NT2/D1 (cell line): Measurements from ENCODE around the gene ACOX1.

Experiments
- DNase-seq: peaks from one replicate; pipeline ENCODE4 v3.0.0-alpha.2; 2011; ENCODE audit warnings: low read depth, low spot score
- H3K27me3 ChIP-seq: 2 replicates; pipeline ENCODE4 v1.6.0; 2011; ENCODE audit warnings: mild to moderate bottlenecking; ENCODE audit not compliant: insufficient read length, insufficient read depth
- H3K36me3 ChIP-seq: 2 replicates; pipeline ENCODE4 v1.6.1; 2011; ENCODE audit warnings: mild to moderate bottlenecking, low read length, mixed read lengths; ENCODE audit not compliant: insufficient read depth, insufficient read length
- H3K4me1 ChIP-seq: 2 replicates; pipeline ENCODE4 v1.5.1; 2011; ENCODE audit not compliant: insufficient read depth, insufficient read length
- H3K4me3 ChIP-seq: 2 replicates; pipeline ENCODE4 v1.5.1; 2011; ENCODE audit warnings: low read depth; ENCODE audit not compliant: insufficient read length
- H3K9ac ChIP-seq: 2 replicates; pipeline ENCODE4 v1.6.0; 2011; ENCODE audit warnings: low read depth; ENCODE audit not compliant: insufficient read length
- H3K9me3 ChIP-seq: 2 replicates; pipeline ENCODE4 v1.5.1; 2011; ENCODE audit warnings: mild to moderate bottlenecking, low read length; ENCODE audit not compliant: insufficient read depth
- SUZ12 ChIP-seq: IDR thresholded peaks from 2 replicates; pipeline ENCODE4 v1.6.1; 2011; ENCODE audit not compliant: insufficient read length, insufficient read depth; ENCODE audit errors: extremely low read depth
- YY1 ChIP-seq: IDR thresholded peaks from 2 replicates; pipeline ENCODE4 v1.6.1; 2011; ENCODE audit not compliant: insufficient read length, insufficient read depth
- ZNF274 ChIP-seq: IDR thresholded peaks from 2 replicates; pipeline ENCODE4 v1.6.1; 2011; ENCODE audit warnings: mild to moderate bottlenecking, low read depth, low read length

The ACOX1 gene

DNA sequence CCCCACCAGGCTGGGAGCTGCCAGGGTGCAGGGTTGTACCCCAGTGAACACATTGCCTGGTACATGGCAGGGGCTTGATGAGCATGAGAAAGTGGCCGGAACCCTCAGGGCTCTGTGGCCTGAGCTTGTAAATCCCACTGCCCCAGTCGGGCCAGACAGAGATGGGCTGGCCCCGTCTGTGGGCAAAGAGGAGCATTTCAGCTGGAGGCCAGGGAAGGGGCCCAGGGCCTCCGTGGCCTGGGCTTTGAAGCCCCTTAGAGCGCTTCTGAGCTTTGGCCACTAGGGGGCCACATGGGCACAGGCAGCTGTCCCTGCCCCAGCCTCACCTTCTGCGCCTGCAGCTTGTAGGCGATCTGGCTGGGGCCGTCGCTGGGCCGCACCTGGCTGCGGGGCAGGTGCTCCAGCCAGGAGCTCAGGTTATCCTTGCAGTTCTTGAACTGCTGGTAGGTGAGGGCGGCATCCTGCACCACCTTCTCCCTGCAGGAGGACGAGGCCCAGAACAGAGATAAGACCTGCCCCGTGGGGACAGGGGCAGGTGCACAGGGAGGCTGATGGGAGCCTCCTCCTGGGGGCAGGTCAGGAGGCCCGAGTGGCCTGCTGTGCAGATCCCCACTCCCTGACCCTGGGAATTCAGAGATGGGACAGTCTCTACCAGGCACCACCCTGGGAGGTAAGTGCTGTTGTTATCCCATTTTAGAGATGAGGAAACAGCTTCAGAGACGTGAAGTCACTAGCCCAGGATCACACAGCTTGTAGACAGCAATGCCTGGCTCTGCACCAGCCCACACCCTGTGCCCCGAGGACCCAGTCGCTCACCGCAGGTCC lies 35.3 kb upstream of the ACOX1 start:
- no peaks in the 10 kb centered on the region for H3K9me3 ChIP-seq
- peaks cover 11% of the 10 kb centered on the region for H3K4me1 ChIP-seq
- peak overlapping the region; percentile 24 for H3K9ac ChIP-seq
- peak; percentile 74 for DNase-seq
- peaks cover 10% of the 10 kb centered on the region for H3K27me3 ChIP-seq
- no peak for TF ChIP-seq ZNF274
- TF ChIP-seq SUZ12, result no peak
- TF ChIP-seq YY1, result no peak
- no peak overlapping the region for H3K4me3 ChIP-seq
- no peaks in the 10 kb centered on the region for H3K36me3 ChIP-seq

DNA sequence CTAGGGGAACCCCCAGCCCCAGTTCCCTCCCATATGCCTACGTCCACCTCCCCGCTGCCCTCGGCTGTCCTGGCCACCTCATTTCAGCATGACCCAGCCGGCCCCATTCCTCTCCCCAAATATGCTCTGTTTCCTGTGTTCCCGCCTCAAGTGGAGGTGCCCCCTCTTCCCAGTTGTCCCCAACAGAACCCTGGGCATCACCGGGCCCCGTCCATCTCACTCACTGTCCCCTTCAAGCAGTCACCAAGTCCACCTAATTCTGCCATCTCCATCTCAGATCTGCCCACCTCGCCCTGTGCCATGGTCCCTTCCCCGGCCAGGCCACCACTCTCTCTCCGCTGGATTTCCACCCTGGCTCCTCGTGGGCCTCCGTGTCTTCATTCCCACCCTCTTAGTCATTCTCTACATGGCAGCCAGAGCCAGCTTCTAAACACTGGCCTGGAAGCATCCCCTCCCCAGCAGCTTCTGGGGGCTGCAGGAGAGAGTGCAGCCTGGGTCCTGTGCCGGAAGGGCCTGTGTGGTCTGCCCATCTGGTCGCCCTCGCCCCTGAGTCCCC lies 34.5 kb upstream of the ACOX1 start:
- Histone ChIP-seq H3K9me3 (no peaks in the 10 kb centered on the region), H3K36me3 (no peaks in the 10 kb centered on the region), H3K4me3 (no peak overlapping the region), H3K9ac (peak overlapping the region; percentile 24), H3K27me3 (peaks cover 10% of the 10 kb centered on the region), H3K4me1 (peaks cover 11% of the 10 kb centered on the region)
- no peak for TF ChIP-seq SUZ12
- TF ChIP-seq ZNF274, result no peak
- TF ChIP-seq YY1, result no peak
- DNase-seq, result no peak

DNA sequence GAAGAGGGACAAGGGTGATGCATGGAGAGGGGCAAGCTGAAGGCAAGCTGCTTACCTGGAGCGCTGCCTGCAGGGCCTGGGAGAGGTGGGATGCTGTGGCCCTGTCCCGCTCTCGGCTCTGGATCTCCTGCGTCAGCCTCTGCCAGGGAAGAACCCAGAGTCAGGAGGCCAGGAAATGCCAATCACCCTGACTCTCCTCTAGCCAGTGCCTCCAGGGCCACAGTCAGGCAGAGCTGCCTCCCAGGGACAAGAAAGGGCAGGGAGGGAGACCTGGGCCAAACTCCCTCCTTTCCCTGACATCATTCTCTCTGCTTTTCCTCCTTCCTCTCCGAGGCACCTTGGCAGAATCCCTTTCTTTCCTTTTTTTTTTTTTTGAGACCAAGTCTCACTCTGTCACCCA lies 33.0 kb upstream of the ACOX1 start:
- no peak overlapping the region for H3K9ac ChIP-seq
- DNase-seq, result no peak
- peaks cover 11% of the 10 kb centered on the region for H3K4me1 ChIP-seq
- peaks cover 4% of the 10 kb centered on the region for H3K36me3 ChIP-seq
- no peak overlapping the region for H3K4me3 ChIP-seq
- H3K9me3 ChIP-seq, result no peaks in the 10 kb centered on the region
- peaks cover 10% of the 10 kb centered on the region for H3K27me3 ChIP-seq
- TF ChIP-seq SUZ12 (no peak), ZNF274 (no peak), YY1 (no peak)

DNA sequence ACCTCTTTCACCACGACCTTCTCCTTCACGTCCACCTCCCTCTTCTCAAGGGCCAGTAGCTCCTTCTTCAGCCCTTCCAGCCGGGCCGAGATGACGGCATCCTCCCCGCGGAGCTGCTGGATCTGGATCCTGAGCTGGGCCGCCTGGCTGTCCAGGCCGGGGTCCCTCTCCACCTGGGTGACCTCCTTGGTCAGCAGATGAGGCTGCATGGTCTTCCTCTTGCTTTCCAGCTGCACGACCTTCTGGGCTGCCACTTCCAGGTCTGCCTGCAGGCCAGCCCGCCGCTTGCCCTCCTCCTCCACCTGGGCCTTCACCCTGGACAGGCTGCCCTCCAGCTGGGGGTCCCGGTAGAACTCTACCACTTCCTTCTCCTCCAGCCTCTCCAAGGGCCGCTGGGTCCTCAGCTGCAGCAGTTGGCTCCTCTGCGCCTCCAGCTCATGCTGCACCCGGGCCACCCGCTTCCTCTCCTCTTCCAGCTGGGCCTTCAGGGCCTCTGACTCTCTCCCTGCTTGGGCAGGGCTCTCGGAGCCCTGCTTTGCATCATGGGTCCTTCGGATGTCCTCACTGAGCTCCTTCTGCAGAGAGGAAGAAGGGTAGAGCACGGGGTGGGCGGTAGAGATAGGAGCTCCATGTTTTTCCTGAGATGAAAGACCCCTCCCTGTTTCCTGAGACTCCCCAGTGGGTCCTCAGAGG lies 31.1 kb upstream of the ACOX1 start:
- DNase-seq, result no peak
- Histone ChIP-seq H3K4me1 (peaks cover 18% of the 10 kb centered on the region), H3K4me3 (no peak overlapping the region), H3K36me3 (peaks cover 15% of the 10 kb centered on the region), H3K27me3 (peaks cover 6% of the 10 kb centered on the region), H3K9ac (no peak overlapping the region), H3K9me3 (no peaks in the 10 kb centered on the region)
- no peak for TF ChIP-seq SUZ12
- no peak for TF ChIP-seq ZNF274
- TF ChIP-seq YY1, result no peak

GRCh38 chr17:76009447-76009846 lies 30.5 kb upstream of the ACOX1 start:
- Histone ChIP-seq H3K4me3 (no peak overlapping the region), H3K4me1 (peaks cover 18% of the 10 kb centered on the region), H3K36me3 (peaks cover 21% of the 10 kb centered on the region), H3K27me3 (peaks cover under 1% of the 10 kb centered on the region), H3K9ac (no peak overlapping the region), H3K9me3 (no peaks in the 10 kb centered on the region)
- DNase-seq, result no peak
- no peak for TF ChIP-seq SUZ12
- TF ChIP-seq ZNF274, result no peak
- no peak for TF ChIP-seq YY1

GRCh38 chr17:76008630-76009425 lies 29.9 kb upstream of the ACOX1 start:
- Histone ChIP-seq H3K27me3 (no peaks in the 10 kb centered on the region), H3K4me3 (no peak overlapping the region), H3K9me3 (no peaks in the 10 kb centered on the region), H3K9ac (no peak overlapping the region), H3K36me3 (peaks cover 26% of the 10 kb centered on the region), H3K4me1 (peaks cover 16% of the 10 kb centered on the region)
- no peak for TF ChIP-seq ZNF274
- no peak for TF ChIP-seq SUZ12
- no peak for TF ChIP-seq YY1
- no peak for DNase-seq

DNA sequence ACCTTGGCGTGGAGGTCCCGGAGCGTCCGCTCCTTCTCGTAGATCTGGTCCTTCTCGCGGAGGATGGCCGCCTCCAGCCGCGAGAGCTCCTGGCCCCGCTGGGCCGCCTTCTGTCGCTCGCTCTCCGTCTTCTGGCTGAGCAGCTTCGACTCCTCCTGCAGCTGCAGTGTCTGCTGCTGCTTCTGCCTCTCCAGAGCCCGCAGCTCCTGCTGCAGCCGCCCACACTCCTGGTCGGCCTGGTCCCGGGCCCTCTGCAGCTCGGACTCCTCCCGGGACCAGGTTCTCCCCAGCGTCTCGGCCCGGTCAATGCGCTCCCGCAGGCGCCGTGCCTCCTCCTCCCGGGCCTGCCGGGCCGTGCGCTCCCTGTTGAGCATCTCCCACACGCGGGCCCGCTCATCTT lies 29.2 kb upstream of the ACOX1 start:
- DNase-seq, result no peak
- TF ChIP-seq ZNF274 (no peak), YY1 (no peak), SUZ12 (no peak)
- H3K36me3 ChIP-seq, result peaks cover 30% of the 10 kb centered on the region
- peaks cover 12% of the 10 kb centered on the region for H3K4me1 ChIP-seq
- H3K27me3 ChIP-seq, result no peaks in the 10 kb centered on the region
- no peak overlapping the region for H3K9ac ChIP-seq
- H3K9me3 ChIP-seq, result no peaks in the 10 kb centered on the region
- H3K4me3 ChIP-seq, result no peak overlapping the region
